DOHH2 (cell line): ENCODE results near the gene ENC1.

Experiments
- H3F3A ChIP-seq: fragments of 200-600 bp; sonication (generic), shearing (Covaris generic); 2 replicates; pipeline ENCODE4 v1.6.0; 2016; ENCODE audit warnings: antibody characterized with exemption, mild to moderate bottlenecking; ENCODE audit not compliant: control insufficient read depth, insufficient read depth
- H3K27ac ChIP-seq: fragments of 200-600 bp; sonication (generic); 2 replicates; pipeline ENCODE4 v1.5.1; 2014; ENCODE audit warnings: low read depth, mild to moderate bottlenecking, low read length, moderate library complexity
- H3K27me3 ChIP-seq: fragments of 200-600 bp; sonication (generic); 2 replicates; pipeline ENCODE4 v1.6.1; 2014; ENCODE audit warnings: mild to moderate bottlenecking, low read length, mixed read lengths; ENCODE audit not compliant: control insufficient read depth
- H3K36me3 ChIP-seq: fragments of 200-600 bp; sonication (generic); 2 replicates; pipeline ENCODE4 v1.6.1; 2014; ENCODE audit warnings: mild to moderate bottlenecking, low read length, moderate library complexity, mixed read lengths; ENCODE audit not compliant: control insufficient read depth
- H3K4me1 ChIP-seq: fragments of 200-600 bp; sonication (generic); 2 replicates; pipeline ENCODE4 v1.6.1; 2014; ENCODE audit warnings: mild to moderate bottlenecking, low read length, mixed read lengths; ENCODE audit not compliant: control insufficient read depth
- H3K4me2 ChIP-seq: fragments of 200-600 bp; sonication (generic); 2 replicates; pipeline ENCODE4 v1.6.0; 2014; ENCODE audit warnings: mild to moderate bottlenecking, low read length, moderate library complexity
- H3K4me3 ChIP-seq: fragments of 200-600 bp; sonication (generic); 2 replicates; pipeline ENCODE4 v1.5.1; 2014; ENCODE audit warnings: mild to moderate bottlenecking, low read length, mixed read lengths
- H3K79me2 ChIP-seq: fragments of 200-600 bp; sonication (generic); 2 replicates; pipeline ENCODE4 v1.6.1; 2014; ENCODE audit warnings: mild to moderate bottlenecking, low read length, mixed read lengths; ENCODE audit not compliant: control insufficient read depth
- H3K9me2 ChIP-seq: fragments of 200-600 bp; sonication (generic); replicated peaks from 2 replicates; pipeline ENCODE4 v1.6.1; 2014; ENCODE audit warnings: mild to moderate bottlenecking, low read length, mixed read lengths; ENCODE audit not compliant: control insufficient read depth
- H3K9me3 ChIP-seq: fragments of 200-600 bp; sonication (generic); 2 replicates; pipeline ENCODE4 v1.6.1; 2014; ENCODE audit warnings: antibody characterized with exemption, low read length, mixed read lengths; ENCODE audit not compliant: control insufficient read depth, insufficient read depth
- H4K20me1 ChIP-seq: fragments of 200-600 bp; sonication (generic); 2 replicates; pipeline ENCODE4 v1.6.0; 2014; ENCODE audit warnings: low read depth, mild to moderate bottlenecking, antibody characterized with exemption, low read length, moderate library complexity; ENCODE audit not compliant: control insufficient read depth, insufficient read depth
- EZH2phosphoT487 ChIP-seq: fragments of 200-600 bp; sonication (generic); IDR thresholded peaks from 2 replicates; pipeline ENCODE4 v1.6.1; 2017; ENCODE audit warnings: borderline replicate concordance, mild to moderate bottlenecking, antibody characterized with exemption, low read length, moderate library complexity, mixed read lengths
- TF ChIP-seq, protein P1 (sequence below): fragments of 200-600 bp; sonication (generic); IDR thresholded peaks from one replicate; pipeline ENCODE4 v1.5.1; 2014; ENCODE audit warnings: antibody characterized with exemption, mild to moderate bottlenecking, low read depth, low read length; ENCODE audit not compliant: poor library complexity, severe bottlenecking

ENC1 gene

DNA sequence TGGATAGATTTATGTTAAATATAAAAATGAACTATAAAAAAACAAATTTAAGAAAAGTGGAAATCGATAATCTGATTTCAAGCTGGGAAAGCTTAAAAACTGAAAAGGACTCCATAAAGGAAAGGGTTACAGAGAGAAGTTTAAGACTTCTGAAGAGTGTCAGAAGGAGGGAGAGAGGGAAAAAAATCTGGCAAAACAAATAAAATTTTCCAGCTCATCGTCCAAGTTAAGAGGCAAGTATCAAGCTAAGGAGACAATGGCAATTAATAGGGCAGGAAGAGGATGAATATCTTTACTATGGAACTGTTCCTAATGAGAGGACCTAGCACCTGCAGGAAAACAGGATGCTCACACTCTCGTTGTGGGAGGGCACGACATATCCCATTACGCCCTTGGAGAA is 24.0 kb upstream of the ENC1 start:
- H3K9me2 ChIP-seq = no peaks in the 10 kb centered on the region
- H3K36me3 ChIP-seq = no peaks in the 10 kb centered on the region
- no peaks in the 10 kb centered on the region for H4K20me1 ChIP-seq
- peaks cover 7% of the 10 kb centered on the region for H3K27me3 ChIP-seq
- H3K4me3 ChIP-seq = no peak overlapping the region
- H3K4me1 ChIP-seq = no peaks in the 10 kb centered on the region
- no peak overlapping the region for H3K27ac ChIP-seq
- H3K9me3 ChIP-seq = peaks cover 3% of the 10 kb centered on the region; the same call in 1 of the 2 replicates
- H3K79me2 ChIP-seq = no peaks in the 10 kb centered on the region
- H3K4me2 ChIP-seq = no peak overlapping the region
- TF ChIP-seq, protein P1, sequence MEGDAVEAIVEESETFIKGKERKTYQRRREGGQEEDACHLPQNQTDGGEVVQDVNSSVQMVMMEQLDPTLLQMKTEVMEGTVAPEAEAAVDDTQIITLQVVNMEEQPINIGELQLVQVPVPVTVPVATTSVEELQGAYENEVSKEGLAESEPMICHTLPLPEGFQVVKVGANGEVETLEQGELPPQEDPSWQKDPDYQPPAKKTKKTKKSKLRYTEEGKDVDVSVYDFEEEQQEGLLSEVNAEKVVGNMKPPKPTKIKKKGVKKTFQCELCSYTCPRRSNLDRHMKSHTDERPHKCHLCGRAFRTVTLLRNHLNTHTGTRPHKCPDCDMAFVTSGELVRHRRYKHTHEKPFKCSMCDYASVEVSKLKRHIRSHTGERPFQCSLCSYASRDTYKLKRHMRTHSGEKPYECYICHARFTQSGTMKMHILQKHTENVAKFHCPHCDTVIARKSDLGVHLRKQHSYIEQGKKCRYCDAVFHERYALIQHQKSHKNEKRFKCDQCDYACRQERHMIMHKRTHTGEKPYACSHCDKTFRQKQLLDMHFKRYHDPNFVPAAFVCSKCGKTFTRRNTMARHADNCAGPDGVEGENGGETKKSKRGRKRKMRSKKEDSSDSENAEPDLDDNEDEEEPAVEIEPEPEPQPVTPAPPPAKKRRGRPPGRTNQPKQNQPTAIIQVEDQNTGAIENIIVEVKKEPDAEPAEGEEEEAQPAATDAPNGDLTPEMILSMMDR = no peak
- no peak for TF ChIP-seq EZH2phosphoT487
- H3F3A ChIP-seq = no peaks in the 10 kb centered on the region

DNA sequence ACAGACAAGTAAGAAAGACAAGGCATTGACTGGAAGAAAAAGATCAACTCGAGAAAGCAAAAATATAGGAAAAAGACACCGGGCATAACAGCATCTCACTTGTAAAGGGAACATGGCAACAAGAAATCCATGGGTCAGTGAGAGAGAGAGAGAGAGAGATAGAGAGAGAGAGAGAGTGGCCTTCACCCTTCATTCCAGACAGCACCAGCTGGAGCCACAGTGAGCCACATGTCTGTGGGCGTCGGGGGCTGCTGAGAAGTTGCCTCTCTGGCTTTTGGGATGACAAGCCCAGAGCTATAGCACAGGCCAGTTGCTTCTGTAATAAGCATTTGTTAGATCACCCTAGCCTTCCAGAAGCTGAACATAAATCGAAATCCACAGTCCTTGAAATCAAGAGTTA is 20.3 kb upstream of the ENC1 start:
- Histone ChIP-seq H3K27me3 (peaks cover 11% of the 10 kb centered on the region), H3K4me1 (no peaks in the 10 kb centered on the region), H3K4me3 (no peak overlapping the region), H3K27ac (no peak overlapping the region), H3K36me3 (no peaks in the 10 kb centered on the region), H3K79me2 (no peaks in the 10 kb centered on the region), H3F3A (no peaks in the 10 kb centered on the region), H3K9me2 (no peaks in the 10 kb centered on the region), H4K20me1 (no peaks in the 10 kb centered on the region), H3K4me2 (no peak overlapping the region), H3K9me3 (no peaks in the 10 kb centered on the region)
- no peak for TF ChIP-seq EZH2phosphoT487

- H3K27ac ChIP-seq = no peak overlapping the region
- no peaks in the 10 kb centered on the region for H3K9me3 ChIP-seq
- no peaks in the 10 kb centered on the region for H3K36me3 ChIP-seq
- H4K20me1 ChIP-seq = no peaks in the 10 kb centered on the region
- no peaks in the 10 kb centered on the region for H3K79me2 ChIP-seq
- H3K4me2 ChIP-seq = no peak overlapping the region
- H3F3A ChIP-seq = no peaks in the 10 kb centered on the region
- H3K27me3 ChIP-seq = peaks cover 11% of the 10 kb centered on the region
- H3K4me1 ChIP-seq = no peaks in the 10 kb centered on the region
- no peak overlapping the region for H3K4me3 ChIP-seq
- TF ChIP-seq EZH2phosphoT487 = no peak
- TF ChIP-seq, protein P1 = no peak
- no peaks in the 10 kb centered on the region for H3K9me2 ChIP-seq
These were observed 19.6 kb upstream of the ENC1 start for GRCh38 chr5:74660140-74660539.

DNA sequence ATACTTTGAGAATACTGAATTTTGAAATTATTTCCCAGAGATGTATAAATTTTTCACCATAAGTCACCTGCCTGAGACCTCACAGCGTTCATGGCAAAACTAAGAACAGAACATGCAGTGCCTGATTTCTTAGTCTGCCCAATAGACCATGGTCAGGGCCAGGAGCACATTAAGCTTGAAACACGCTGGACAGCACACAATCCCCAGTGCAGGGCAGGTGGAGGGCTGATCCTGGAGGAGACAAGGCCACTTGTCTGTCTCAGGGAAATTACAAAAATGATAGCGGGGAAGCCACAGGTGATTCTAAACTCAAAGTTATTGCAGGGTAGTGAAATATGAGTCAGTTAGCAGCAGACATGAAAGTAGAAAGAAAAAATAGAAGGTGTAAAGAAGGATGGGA is 18.6 kb upstream of the ENC1 start:
- Histone ChIP-seq H4K20me1 (no peaks in the 10 kb centered on the region), H3K27me3 (peaks cover 11% of the 10 kb centered on the region), H3K9me3 (no peaks in the 10 kb centered on the region), H3K79me2 (no peaks in the 10 kb centered on the region), H3K4me2 (no peak overlapping the region), H3K27ac (no peak overlapping the region), H3K36me3 (no peaks in the 10 kb centered on the region), H3F3A (no peaks in the 10 kb centered on the region), H3K9me2 (no peaks in the 10 kb centered on the region), H3K4me3 (no peak overlapping the region), H3K4me1 (no peaks in the 10 kb centered on the region)
- TF ChIP-seq EZH2phosphoT487 = no peak
- TF ChIP-seq, protein P1 = no peak
